Ectodermal cell (in vitro differentiated cells): ENCODE results near the gene SEC16B.

ENCODE experiments used
- H3K27ac ChIP-seq: 2 replicates; pipeline ENCODE4 v1.7.0; 2013; ENCODE audit warnings: mild to moderate bottlenecking, low read depth, low read length; ENCODE audit not compliant: insufficient read depth, poor library complexity, severe bottlenecking
- H3K27me3 ChIP-seq: 2 replicates; pipeline ENCODE4 v1.7.0; 2013; ENCODE audit warnings: mild to moderate bottlenecking, low read length; ENCODE audit not compliant: insufficient read depth, control insufficient read depth, poor library complexity, severe bottlenecking
- H3K36me3 ChIP-seq: one replicate; pipeline ENCODE4 v1.7.0; 2013; ENCODE audit warnings: low read length; ENCODE audit not compliant: control insufficient read depth, insufficient read depth
- H3K4me1 ChIP-seq: one replicate; pipeline ENCODE4 v1.7.0; 2013; ENCODE audit warnings: low read length; ENCODE audit not compliant: control insufficient read depth, insufficient read depth
- H3K4me3 ChIP-seq: 2 replicates; pipeline ENCODE4 v1.7.0; 2013; ENCODE audit warnings: low read depth, low read length, control low read depth; ENCODE audit not compliant: insufficient read depth
- H3K9me3 ChIP-seq: 2 replicates; pipeline ENCODE4 v1.7.0; 2013; ENCODE audit warnings: mild to moderate bottlenecking, low read length, moderate library complexity; ENCODE audit not compliant: control insufficient read depth
- WGBS, 2 experiments: methylation state at CpG; one replicate each; pipeline ENCODE4 v1.1.7; 2013; ENCODE audit warnings: missing lambda C conversion rate in 2 of 2; 5-methylcytosine and 5-hydroxymethylcytosine counted together

Gene SEC16B

GRCh38 chr1:177915641-177916040 is 54.2 kb downstream of the SEC16B start:
- no peaks in the 10 kb centered on the region for H3K27me3 ChIP-seq
- no peaks in the 10 kb centered on the region for H3K4me1 ChIP-seq
- no peak overlapping the region for H3K4me3 ChIP-seq
- H3K27ac ChIP-seq: no peak overlapping the region
- no peaks in the 10 kb centered on the region for H3K36me3 ChIP-seq
- WGBS, 2 experiments: 88 to 96% methylated on average over 3 of the region's 3 CpGs
- no peaks in the 10 kb centered on the region for H3K9me3 ChIP-seq

- H3K27me3 ChIP-seq: no peaks in the 10 kb centered on the region
- no peak overlapping the region for H3K27ac ChIP-seq
- H3K9me3 ChIP-seq: no peaks in the 10 kb centered on the region
- WGBS, 2 experiments: 93 to 95% methylated on average over 7 of the region's 7 CpGs
- no peaks in the 10 kb centered on the region for H3K4me1 ChIP-seq
- H3K4me3 ChIP-seq: no peak overlapping the region
- no peaks in the 10 kb centered on the region for H3K36me3 ChIP-seq
Measured at GRCh38 chr1:177914603-177915002, 55.3 kb downstream of the SEC16B start.

GRCh38 chr1:177913762-177914540 is 55.9 kb downstream of the SEC16B start:
- H3K9me3 ChIP-seq: no peaks in the 10 kb centered on the region
- 52 to 57% methylated on average over 4 of the region's 4 CpGs for WGBS, 2 experiments
- no peaks in the 10 kb centered on the region for H3K4me1 ChIP-seq
- no peak overlapping the region for H3K4me3 ChIP-seq
- no peaks in the 10 kb centered on the region for H3K36me3 ChIP-seq
- H3K27ac ChIP-seq: no peak overlapping the region
- H3K27me3 ChIP-seq: no peaks in the 10 kb centered on the region

- Histone ChIP-seq H3K27me3 (no peaks in the 10 kb centered on the region), H3K9me3 (no peaks in the 10 kb centered on the region), H3K27ac (no peak overlapping the region), H3K36me3 (no peaks in the 10 kb centered on the region), H3K4me1 (no peaks in the 10 kb centered on the region), H3K4me3 (no peak overlapping the region)
- 75 to 80% methylated on average over 3 of the region's 3 CpGs for WGBS, 2 experiments
Measured at GRCh38 chr1:177912991-177913390, 56.9 kb downstream of the SEC16B start.

- no peak overlapping the region for H3K4me3 ChIP-seq
- H3K4me1 ChIP-seq: no peaks in the 10 kb centered on the region
- H3K36me3 ChIP-seq: no peaks in the 10 kb centered on the region
- no peaks in the 10 kb centered on the region for H3K9me3 ChIP-seq
- WGBS, 2 experiments: 88 to 90% methylated on average over 1 of the region's 2 CpGs
- no peaks in the 10 kb centered on the region for H3K27me3 ChIP-seq
- H3K27ac ChIP-seq: no peak overlapping the region
Measured at GRCh38 chr1:177909416-177909815, 60.4 kb downstream of the SEC16B start.

GRCh38 chr1:177907000-177907399 is 62.9 kb downstream of the SEC16B start:
- no peaks in the 10 kb centered on the region for H3K4me1 ChIP-seq
- no peak overlapping the region for H3K27ac ChIP-seq
- H3K27me3 ChIP-seq: no peaks in the 10 kb centered on the region
- 92 to 98% methylated on average over 5 of the region's 5 CpGs for WGBS, 2 experiments
- H3K9me3 ChIP-seq: no peaks in the 10 kb centered on the region
- no peak overlapping the region for H3K4me3 ChIP-seq
- no peaks in the 10 kb centered on the region for H3K36me3 ChIP-seq

- no peaks in the 10 kb centered on the region for H3K27me3 ChIP-seq
- H3K27ac ChIP-seq: no peak overlapping the region
- no peaks in the 10 kb centered on the region for H3K4me1 ChIP-seq
- WGBS, 2 experiments: 100% methylated on average over 1 of the region's 1 CpG
- no peaks in the 10 kb centered on the region for H3K9me3 ChIP-seq
- H3K4me3 ChIP-seq: no peak overlapping the region
- H3K36me3 ChIP-seq: no peaks in the 10 kb centered on the region
Measured at GRCh38 chr1:177905686-177906085, 64.2 kb downstream of the SEC16B start.

GRCh38 chr1:177902266-177902665 is 67.6 kb downstream of the SEC16B start:
- Histone ChIP-seq H3K4me1 (no peaks in the 10 kb centered on the region), H3K27me3 (no peaks in the 10 kb centered on the region), H3K9me3 (no peaks in the 10 kb centered on the region), H3K36me3 (no peaks in the 10 kb centered on the region), H3K4me3 (no peak overlapping the region), H3K27ac (no peak overlapping the region)
- WGBS, 2 experiments: 79 to 82% methylated on average over 5 of the region's 5 CpGs

- no peaks in the 10 kb centered on the region for H3K4me1 ChIP-seq
- H3K27me3 ChIP-seq: no peaks in the 10 kb centered on the region
- 89 to 91% methylated on average over 11 of the region's 11 CpGs for WGBS, 2 experiments
- no peak overlapping the region for H3K4me3 ChIP-seq
- H3K9me3 ChIP-seq: no peaks in the 10 kb centered on the region
- no peak overlapping the region for H3K27ac ChIP-seq
- no peaks in the 10 kb centered on the region for H3K36me3 ChIP-seq
Measured at GRCh38 chr1:177897998-177898654, 71.7 kb downstream of the SEC16B start.

GRCh38 chr1:177897281-177897997 is 72.4 kb downstream of the SEC16B start:
- H3K36me3 ChIP-seq: no peaks in the 10 kb centered on the region
- H3K4me3 ChIP-seq: no peak overlapping the region
- no peak overlapping the region for H3K27ac ChIP-seq
- no peaks in the 10 kb centered on the region for H3K9me3 ChIP-seq
- WGBS, 2 experiments: 86 to 89% methylated on average over 10 of the region's 10 CpGs
- no peaks in the 10 kb centered on the region for H3K27me3 ChIP-seq
- H3K4me1 ChIP-seq: no peaks in the 10 kb centered on the region
